WTC11 (cell line): ENCODE results near the gene TCN2. TPM values are rescaled to one million over a fixed set of nuclear protein-coding genes. Genes with fewer than 3 reads are reported as not detected.

Source experiments
- ATAC-seq: fragments of 200-7000 bp; cut with Tn5 transposase; 2 replicates; pipeline ENCODE4 v1.10.0; 2021; ENCODE audit warnings: mild to moderate bottlenecking, moderate library complexity
- CTCF ChIA-PET: fragments of 300-600 bp; sonication (Branson Sonifier 250); formaldehyde crosslinking; loops from one replicate; lab custom pipeline; 2021; ENCODE audit warnings: antibody characterized with exemption; lab: Charles Lee
- POLR2A ChIA-PET: fragments of 350-600 bp; sonication (Branson Sonifier 250); formaldehyde crosslinking; loops from one replicate; lab custom pipeline; 2021; ENCODE audit warnings: antibody characterized with exemption; lab: Charles Lee
- DNase-seq: peaks from one replicate; pipeline ENCODE4 v3.0.0; 2021; ENCODE audit warnings: low spot score
- H3K27ac Mint-ChIP-seq: 2 replicates; pipeline ENCODE4 v1.8.0; 2021; ENCODE audit warnings: mixed read lengths
- H3K27me3 Mint-ChIP-seq: 2 replicates; pipeline ENCODE4 v1.8.0; 2021; ENCODE audit warnings: low read depth, mild to moderate bottlenecking, moderate library complexity, mixed read lengths
- H3K36me3 Mint-ChIP-seq: 2 replicates; pipeline ENCODE4 v1.8.0; 2021; ENCODE audit warnings: mixed read lengths
- H3K4me1 Mint-ChIP-seq: 2 replicates; pipeline ENCODE4 v1.8.0; 2022; ENCODE audit warnings: mixed read lengths
- H3K4me3 Mint-ChIP-seq: 2 replicates; pipeline ENCODE4 v1.8.0; 2021; ENCODE audit warnings: mild to moderate bottlenecking, moderate library complexity, mixed read lengths
- H3K9me3 Mint-ChIP-seq: 2 replicates; pipeline ENCODE4 v1.8.0; 2021; ENCODE audit warnings: mixed read lengths
- ATF1 ChIP-seq: sonication (generic); formaldehyde crosslinking; IDR thresholded peaks from 2 replicates; pipeline ENCODE4 v1.8.1; 2023; ENCODE audit warnings: mild to moderate bottlenecking, moderate library complexity, missing genetic modification reagents
- CDX4 ChIP-seq: fragments of 250-450 bp; sonication (Bioruptor Pico); IDR thresholded peaks from 2 replicates; pipeline ENCODE4 v1.9.0; 2021; ENCODE audit warnings: moderate library complexity, mild to moderate bottlenecking, inconsistent platforms, borderline replicate concordance
- CREM ChIP-seq: sonication (generic); formaldehyde crosslinking; IDR thresholded peaks from 2 replicates; pipeline ENCODE4 v1.8.1; 2022; ENCODE audit warnings: mild to moderate bottlenecking, missing genetic modification reagents, moderate library complexity
- E2F4 ChIP-seq: sonication (generic); formaldehyde crosslinking; IDR thresholded peaks from 2 replicates; pipeline ENCODE4 v1.8.1; 2022; ENCODE audit warnings: low read depth, mild to moderate bottlenecking, moderate library complexity, missing genetic modification reagents, borderline replicate concordance
- ELF4 ChIP-seq: sonication (generic); formaldehyde crosslinking; IDR thresholded peaks from 2 replicates; pipeline ENCODE4 v1.8.1; 2022; ENCODE audit warnings: low read depth, mild to moderate bottlenecking, moderate library complexity, missing genetic modification reagents
- GRHL2 ChIP-seq: fragments of 250-450 bp; sonication (Bioruptor Pico); IDR thresholded peaks from 2 replicates; pipeline ENCODE4 v1.8.0; 2022; ENCODE audit warnings: mild to moderate bottlenecking, moderate library complexity; ENCODE audit not compliant: insufficient replicate concordance, severe bottlenecking
- KAT7 ChIP-seq: sonication (generic); formaldehyde crosslinking; IDR thresholded peaks from 2 replicates; pipeline ENCODE4 v1.8.1; 2023; ENCODE audit warnings: missing genetic modification reagents, mild to moderate bottlenecking, borderline replicate concordance
- MAX ChIP-seq: sonication (generic); formaldehyde crosslinking; IDR thresholded peaks from 2 replicates; pipeline ENCODE4 v1.8.0; 2022; ENCODE audit warnings: mild to moderate bottlenecking, missing genetic modification reagents
- RELA ChIP-seq: sonication (generic); formaldehyde crosslinking; IDR thresholded peaks from 2 replicates; pipeline ENCODE4 v1.8.1; 2022; ENCODE audit warnings: missing genetic modification reagents, mild to moderate bottlenecking, borderline replicate concordance
- SMAD3 ChIP-seq: sonication (generic); formaldehyde crosslinking; IDR thresholded peaks from 2 replicates; pipeline ENCODE4 v1.8.0; 2022; ENCODE audit warnings: missing genetic modification reagents, mild to moderate bottlenecking, borderline replicate concordance
- SP1 ChIP-seq: sonication (generic); formaldehyde crosslinking; conservative IDR thresholded peaks from 2 replicates; pipeline ENCODE4 v1.8.1; 2022; ENCODE audit warnings: missing genetic modification reagents
- USF1 ChIP-seq: sonication (generic); formaldehyde crosslinking; IDR thresholded peaks from 2 replicates; pipeline ENCODE4 v1.8.0; 2022; ENCODE audit warnings: mild to moderate bottlenecking, missing genetic modification reagents
- total RNA-seq: library from RNA; stranded (reverse); gene quantifications from 3 replicates; pipeline ENCODE4 v1.2.3, GENCODE V29; 2021
- TF ChIP-seq, protein P1 (sequence below): fragments of 250-450 bp; sonication (Bioruptor Pico); IDR thresholded peaks from 2 replicates; pipeline ENCODE4 v1.9.0; 2021; ENCODE audit warnings: mild to moderate bottlenecking
- TF ChIP-seq, protein P2 (sequence below): sonication (generic); formaldehyde crosslinking; IDR thresholded peaks from 2 replicates; pipeline ENCODE4 v1.8.1; 2022; ENCODE audit warnings: mild to moderate bottlenecking, missing genetic modification reagents, moderate library complexity, borderline replicate concordance
- TF ChIP-seq, protein P3 (sequence below): fragments of 250-450 bp; sonication (Bioruptor Pico); IDR thresholded peaks from 2 replicates; pipeline ENCODE4 v1.9.0; 2021; ENCODE audit warnings: mild to moderate bottlenecking
- TF ChIP-seq, protein P4 (sequence below): fragments of 250-450 bp; sonication (Bioruptor Pico); IDR thresholded peaks from 2 replicates; pipeline ENCODE4 v2.1.2; 2022; ENCODE audit warnings: mild to moderate bottlenecking, moderate library complexity
- TF ChIP-seq, protein P5 (sequence below): sonication (generic); formaldehyde crosslinking; IDR thresholded peaks from 2 replicates; pipeline ENCODE4 v1.8.1; 2023; ENCODE audit warnings: mild to moderate bottlenecking, missing genetic modification reagents, moderate library complexity

The TCN2 gene
- total RNA-seq, 1 experiment from 2014 or later = 39.0 TPM

DNA sequence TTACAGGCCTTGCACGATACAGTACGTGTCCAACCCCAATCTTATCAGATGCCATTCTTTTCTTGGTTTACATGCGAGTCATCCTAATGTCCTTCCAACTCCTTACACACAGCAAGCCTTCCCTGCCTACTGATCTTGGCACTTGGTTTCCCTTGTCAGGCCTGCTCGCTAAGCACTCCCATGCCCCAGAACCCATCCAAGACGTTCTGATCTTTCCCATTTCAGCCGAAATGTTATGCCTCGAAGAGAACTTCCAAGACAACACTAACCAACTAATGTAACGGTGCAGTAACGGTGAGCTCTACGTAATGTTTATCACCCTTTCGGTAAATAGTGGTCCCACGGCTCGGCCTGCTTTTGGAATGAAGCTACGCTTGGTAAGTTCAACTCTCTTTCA is 15.8 kb upstream of the TCN2 start:
- Mint-ChIP-seq H3K4me3 (no peak overlapping the region), H3K27me3 (peaks cover 24% of the 10 kb centered on the region), H3K27ac (no peak overlapping the region), H3K9me3 (no peaks in the 10 kb centered on the region), H3K36me3 (peaks cover 29% of the 10 kb centered on the region), H3K4me1 (0 out of 2 replicates have a peak, but pooled peaks cover 2% of the 10 kb centered on the region)
- no peak for ATAC-seq
- ChIA-PET CTCF (interaction anchor here (0.7 to 1.4 kb wide), 7 partner anchors 11 to 165 kb away, joined by 3 to 9 read pairs (median 4); no protein-coding TSS in a partner anchor), POLR2A (interaction anchor here (1.2 kb wide), 1 partner anchor 15 kb away, joined by 3 read pairs; no protein-coding TSS in a partner anchor)
- DNase-seq = no peak
- TF ChIP-seq, protein P1, sequence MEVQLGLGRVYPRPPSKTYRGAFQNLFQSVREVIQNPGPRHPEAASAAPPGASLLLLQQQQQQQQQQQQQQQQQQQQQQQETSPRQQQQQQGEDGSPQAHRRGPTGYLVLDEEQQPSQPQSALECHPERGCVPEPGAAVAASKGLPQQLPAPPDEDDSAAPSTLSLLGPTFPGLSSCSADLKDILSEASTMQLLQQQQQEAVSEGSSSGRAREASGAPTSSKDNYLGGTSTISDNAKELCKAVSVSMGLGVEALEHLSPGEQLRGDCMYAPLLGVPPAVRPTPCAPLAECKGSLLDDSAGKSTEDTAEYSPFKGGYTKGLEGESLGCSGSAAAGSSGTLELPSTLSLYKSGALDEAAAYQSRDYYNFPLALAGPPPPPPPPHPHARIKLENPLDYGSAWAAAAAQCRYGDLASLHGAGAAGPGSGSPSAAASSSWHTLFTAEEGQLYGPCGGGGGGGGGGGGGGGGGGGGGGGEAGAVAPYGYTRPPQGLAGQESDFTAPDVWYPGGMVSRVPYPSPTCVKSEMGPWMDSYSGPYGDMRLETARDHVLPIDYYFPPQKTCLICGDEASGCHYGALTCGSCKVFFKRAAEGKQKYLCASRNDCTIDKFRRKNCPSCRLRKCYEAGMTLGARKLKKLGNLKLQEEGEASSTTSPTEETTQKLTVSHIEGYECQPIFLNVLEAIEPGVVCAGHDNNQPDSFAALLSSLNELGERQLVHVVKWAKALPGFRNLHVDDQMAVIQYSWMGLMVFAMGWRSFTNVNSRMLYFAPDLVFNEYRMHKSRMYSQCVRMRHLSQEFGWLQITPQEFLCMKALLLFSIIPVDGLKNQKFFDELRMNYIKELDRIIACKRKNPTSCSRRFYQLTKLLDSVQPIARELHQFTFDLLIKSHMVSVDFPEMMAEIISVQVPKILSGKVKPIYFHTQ = no peak
- TF ChIP-seq SMAD3 (CRISPR knock-in tag) (no peak), ELF4 (CRISPR knock-in tag) (no peak), RELA (no peak), CDX4 (no peak), ATF1 (CRISPR knock-in tag) (no peak), KAT7 (CRISPR knock-in tag) (no peak), USF1 (CRISPR knock-in tag) (no peak), E2F4 (CRISPR knock-in tag) (no peak), GRHL2 (CRISPR knock-in tag) (no peak)
- TF ChIP-seq, protein P2, sequence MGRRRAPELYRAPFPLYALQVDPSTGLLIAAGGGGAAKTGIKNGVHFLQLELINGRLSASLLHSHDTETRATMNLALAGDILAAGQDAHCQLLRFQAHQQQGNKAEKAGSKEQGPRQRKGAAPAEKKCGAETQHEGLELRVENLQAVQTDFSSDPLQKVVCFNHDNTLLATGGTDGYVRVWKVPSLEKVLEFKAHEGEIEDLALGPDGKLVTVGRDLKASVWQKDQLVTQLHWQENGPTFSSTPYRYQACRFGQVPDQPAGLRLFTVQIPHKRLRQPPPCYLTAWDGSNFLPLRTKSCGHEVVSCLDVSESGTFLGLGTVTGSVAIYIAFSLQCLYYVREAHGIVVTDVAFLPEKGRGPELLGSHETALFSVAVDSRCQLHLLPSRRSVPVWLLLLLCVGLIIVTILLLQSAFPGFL (CRISPR knock-in tag) = no peak
- TF ChIP-seq, protein P3, sequence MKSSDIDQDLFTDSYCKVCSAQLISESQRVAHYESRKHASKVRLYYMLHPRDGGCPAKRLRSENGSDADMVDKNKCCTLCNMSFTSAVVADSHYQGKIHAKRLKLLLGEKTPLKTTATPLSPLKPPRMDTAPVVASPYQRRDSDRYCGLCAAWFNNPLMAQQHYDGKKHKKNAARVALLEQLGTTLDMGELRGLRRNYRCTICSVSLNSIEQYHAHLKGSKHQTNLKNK = no peak

DNA sequence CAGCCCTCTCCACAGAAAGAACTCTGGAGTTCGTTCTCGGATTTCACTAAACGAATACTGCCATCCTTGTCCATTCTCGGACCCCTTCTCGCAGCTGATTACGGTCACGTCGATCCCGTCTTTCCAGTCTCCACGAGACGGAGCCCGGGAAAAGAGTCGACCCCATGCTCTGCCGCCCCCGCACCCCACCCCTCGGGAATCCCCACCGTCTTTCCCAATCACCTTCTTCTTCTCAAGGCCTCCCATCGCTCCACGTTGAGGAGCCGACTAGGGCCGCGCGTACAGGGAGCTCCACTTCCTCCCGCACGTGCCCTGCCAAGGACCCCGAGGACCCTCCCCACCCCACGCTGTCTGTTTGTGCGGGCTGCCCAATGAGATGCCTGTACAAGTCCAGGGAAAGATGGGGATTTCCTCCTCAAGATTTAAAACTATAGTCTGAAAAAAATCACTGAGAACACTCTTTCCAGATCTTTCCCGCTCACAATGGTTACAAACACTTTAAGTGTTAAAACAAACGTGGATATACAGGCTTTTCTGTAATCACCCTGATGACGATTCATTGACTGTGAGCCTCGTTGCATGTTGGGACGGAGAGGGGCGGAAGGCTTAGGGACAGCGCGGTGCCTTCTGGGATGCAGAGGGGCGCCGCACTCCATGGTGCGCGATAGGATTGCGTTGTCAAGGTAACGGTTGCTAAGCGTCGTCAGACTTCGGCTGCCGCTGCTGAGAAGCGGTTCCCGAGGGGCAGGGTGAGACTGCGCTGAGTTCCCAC is 15.2 kb upstream of the TCN2 start, which contains the start of gene PES1:
Gene PES1 (minus strand): TSS at position 323 of the 772 bp plus-strand sequence. CDS start 77 bp downstream, at position 246.
- Mint-ChIP-seq H3K36me3 (peaks cover 24% of the 10 kb centered on the region), H3K9me3 (no peaks in the 10 kb centered on the region), H3K4me1 (0 out of 2 replicates have a peak, but pooled peaks cover 2% of the 10 kb centered on the region), H3K27me3 (peaks cover 24% of the 10 kb centered on the region), H3K4me3 (no peak within 1 kb of the TSS), H3K27ac (no peak within 1 kb of the TSS)
- ChIA-PET POLR2A (interaction anchor here (1.2 kb wide), 1 partner anchor 14 kb away, joined by 3 read pairs; no protein-coding TSS in a partner anchor), CTCF (interaction anchor here (0.7 to 1.4 kb wide), 7 partner anchors 10 to 165 kb away, joined by 3 to 9 read pairs (median 4); no protein-coding TSS in a partner anchor)
- ATAC-seq = peak; percentile 98
- peak; percentile 95 for DNase-seq
- peak; percentile 64; the same call in 1 of the 2 replicates for TF ChIP-seq SP1 (CRISPR knock-in tag)
- TF ChIP-seq, protein P4, sequence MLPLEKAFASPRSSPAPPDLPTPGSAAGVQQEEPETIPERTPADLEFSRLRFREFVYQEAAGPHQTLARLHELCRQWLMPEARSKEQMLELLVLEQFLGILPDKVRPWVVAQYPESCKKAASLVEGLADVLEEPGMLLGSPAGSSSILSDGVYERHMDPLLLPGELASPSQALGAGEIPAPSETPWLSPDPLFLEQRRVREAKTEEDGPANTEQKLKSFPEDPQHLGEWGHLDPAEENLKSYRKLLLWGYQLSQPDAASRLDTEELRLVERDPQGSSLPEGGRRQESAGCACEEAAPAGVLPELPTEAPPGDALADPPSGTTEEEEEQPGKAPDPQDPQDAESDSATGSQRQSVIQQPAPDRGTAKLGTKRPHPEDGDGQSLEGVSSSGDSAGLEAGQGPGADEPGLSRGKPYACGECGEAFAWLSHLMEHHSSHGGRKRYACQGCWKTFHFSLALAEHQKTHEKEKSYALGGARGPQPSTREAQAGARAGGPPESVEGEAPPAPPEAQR = no peak
- peak; percentile 88 for TF ChIP-seq CREM
- TF ChIP-seq GRHL2 (CRISPR knock-in tag) = no peak
- TF ChIP-seq, protein P5, sequence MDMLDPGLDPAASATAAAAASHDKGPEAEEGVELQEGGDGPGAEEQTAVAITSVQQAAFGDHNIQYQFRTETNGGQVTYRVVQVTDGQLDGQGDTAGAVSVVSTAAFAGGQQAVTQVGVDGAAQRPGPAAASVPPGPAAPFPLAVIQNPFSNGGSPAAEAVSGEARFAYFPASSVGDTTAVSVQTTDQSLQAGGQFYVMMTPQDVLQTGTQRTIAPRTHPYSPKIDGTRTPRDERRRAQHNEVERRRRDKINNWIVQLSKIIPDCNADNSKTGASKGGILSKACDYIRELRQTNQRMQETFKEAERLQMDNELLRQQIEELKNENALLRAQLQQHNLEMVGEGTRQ (CRISPR knock-in tag) = peak; percentile 83
- TF ChIP-seq MAX (CRISPR knock-in tag) = peak; percentile 94
- TF ChIP-seq USF1 (CRISPR knock-in tag) = peak; percentile 86
